Measurements from ENCODE around the gene MSI2.

MSI2 gene

DNA sequence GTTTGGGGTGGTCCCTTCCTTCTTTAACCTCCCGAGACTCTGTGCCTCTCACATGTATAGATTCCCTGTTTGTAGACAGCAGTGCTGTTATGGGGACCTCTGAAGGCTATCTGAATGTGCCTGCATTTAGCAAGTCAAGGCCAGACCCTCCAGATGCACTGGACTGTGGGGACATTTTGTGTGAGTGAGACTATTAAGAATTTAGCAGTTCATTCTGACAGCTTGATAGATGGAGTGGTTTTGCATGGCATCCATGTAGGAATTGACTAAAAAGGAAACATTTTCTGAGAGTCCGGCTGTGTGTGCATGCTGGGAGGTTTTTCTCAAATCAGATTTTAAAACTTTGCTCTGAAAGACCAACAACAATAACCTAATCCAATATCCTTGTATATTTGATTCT lies 226.3 kb downstream of the MSI2 start:
- H3K9me3 ChIP-seq (ENCODE audit: severe bottlenecking): no peaks in the 10 kb centered on the region
- peaks cover 41% of the 10 kb centered on the region for H3K36me3 ChIP-seq
- no peak overlapping the region for H3K27ac ChIP-seq
- TF ChIP-seq CTCF (IDR thresholded peaks at IDR 0.05; ENCODE audit: low read depth, low read length): no peak
- no peak for DNase-seq
- H3K4me3 ChIP-seq (ENCODE audit: low read depth, low read length): no peak overlapping the region
- H3K27me3 ChIP-seq (ENCODE audit: insufficient read depth, low read depth, severe bottlenecking): no peaks in the 10 kb centered on the region

DNA sequence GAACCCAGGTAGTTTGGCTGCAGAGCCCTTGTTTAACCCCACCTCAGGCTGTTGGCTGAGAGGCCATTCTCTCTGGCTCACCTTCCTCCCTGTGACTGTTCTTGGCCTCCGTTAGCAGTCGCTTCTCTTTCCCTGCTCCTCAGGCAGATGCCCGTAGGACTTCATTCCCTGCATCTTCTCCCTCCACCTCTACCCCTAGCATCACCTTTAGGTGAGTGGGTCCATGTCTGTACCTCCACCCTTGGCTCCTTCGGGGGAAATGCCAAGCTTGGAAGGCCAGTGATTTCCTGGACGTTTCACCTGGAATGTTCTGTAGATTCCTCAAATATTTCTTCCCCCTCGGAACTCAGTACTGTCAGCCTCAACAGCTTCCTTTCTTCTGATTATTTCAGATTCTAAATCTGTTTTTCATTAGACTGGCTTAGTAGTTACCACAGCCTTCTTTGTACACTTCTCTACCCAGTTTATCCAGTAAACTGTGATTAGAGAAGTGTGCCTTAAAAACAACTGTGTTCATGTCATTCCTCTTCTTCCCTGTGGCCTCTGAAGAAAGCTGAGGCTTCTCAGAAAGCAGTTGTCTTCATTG lies 227.9 kb downstream of the MSI2 start:
- H3K4me3 ChIP-seq (ENCODE audit: low read depth, low read length): no peak overlapping the region
- no peaks in the 10 kb centered on the region for H3K27me3 ChIP-seq (ENCODE audit: insufficient read depth, low read depth, severe bottlenecking)
- H3K27ac ChIP-seq: no peak overlapping the region
- peaks cover 44% of the 10 kb centered on the region for H3K36me3 ChIP-seq
- no peaks in the 10 kb centered on the region for H3K9me3 ChIP-seq (ENCODE audit: severe bottlenecking)
- TF ChIP-seq CTCF (IDR thresholded peaks at IDR 0.05; ENCODE audit: low read depth, low read length): no peak
- DNase-seq: no peak

GRCh38 chr17:57484826-57485565 lies 228.7 kb downstream of the MSI2 start:
- Histone ChIP-seq H3K9me3 (ENCODE audit: severe bottlenecking) (no peaks in the 10 kb centered on the region), H3K36me3 (peaks cover 41% of the 10 kb centered on the region), H3K27me3 (ENCODE audit: insufficient read depth, low read depth, severe bottlenecking) (no peaks in the 10 kb centered on the region), H3K4me3 (ENCODE audit: low read depth, low read length) (no peak overlapping the region), H3K27ac (no peak overlapping the region)
- no peak for TF ChIP-seq CTCF (IDR thresholded peaks at IDR 0.05; ENCODE audit: low read depth, low read length)
- DNase-seq: no peak

DNA sequence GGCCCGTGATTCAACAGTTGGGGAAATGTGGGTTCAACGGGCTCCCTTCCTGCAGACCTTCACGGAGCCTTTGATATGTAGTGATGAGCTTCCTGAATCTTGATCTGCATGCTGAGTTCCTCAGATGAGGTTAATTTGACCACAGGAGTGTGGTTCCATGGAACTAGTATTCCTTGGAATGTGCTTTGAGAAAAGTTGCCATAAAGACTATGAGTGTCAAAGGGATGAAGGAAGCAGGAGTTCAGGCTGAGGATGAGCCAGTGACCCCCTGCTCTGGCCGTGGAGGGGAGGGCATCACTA lies 229.2 kb downstream of the MSI2 start:
- TF ChIP-seq CTCF (IDR thresholded peaks at IDR 0.05; ENCODE audit: low read depth, low read length): no peak
- Histone ChIP-seq H3K27me3 (ENCODE audit: insufficient read depth, low read depth, severe bottlenecking) (no peaks in the 10 kb centered on the region), H3K4me3 (ENCODE audit: low read depth, low read length) (no peak overlapping the region), H3K9me3 (ENCODE audit: severe bottlenecking) (no peaks in the 10 kb centered on the region), H3K36me3 (peaks cover 41% of the 10 kb centered on the region), H3K27ac (no peak overlapping the region)
- no peak for DNase-seq

GRCh38 chr17:57485916-57486881 lies 229.9 kb downstream of the MSI2 start:
- Histone ChIP-seq H3K27ac (no peak overlapping the region), H3K9me3 (ENCODE audit: severe bottlenecking) (no peaks in the 10 kb centered on the region), H3K4me3 (ENCODE audit: low read depth, low read length) (no peak overlapping the region), H3K27me3 (ENCODE audit: insufficient read depth, low read depth, severe bottlenecking) (no peaks in the 10 kb centered on the region), H3K36me3 (peaks cover 41% of the 10 kb centered on the region)
- no peak for DNase-seq
- no peak for TF ChIP-seq CTCF (IDR thresholded peaks at IDR 0.05; ENCODE audit: low read depth, low read length)
